Neutrophil (primary cell): ENCODE results near the gene CFAP52.
A peak's percentile ranks its signal among the peaks of the same experiment; 100 is the strongest.

Experiments
- H3K27ac ChIP-seq: fragments of 200-600 bp; sonication (generic); 2 replicates; pipeline ENCODE4 v1.5.1; 2016; ENCODE audit warnings: mild to moderate bottlenecking, moderate library complexity
- H3K27me3 ChIP-seq: fragments of 200-600 bp; sonication (generic); 2 replicates; pipeline ENCODE4 v1.6.0; 2016; ENCODE audit warnings: mild to moderate bottlenecking
- H3K36me3 ChIP-seq: fragments of 200-600 bp; sonication (generic); 2 replicates; pipeline ENCODE4 v1.5.1; 2017
- H3K4me1 ChIP-seq, 2 experiments: fragments of 200-600 bp in 1 of 2; sonication (generic) in 1 of 2; 1 replicate in 1 of 2; 2 replicates in 1 of 2; pipeline versions ENCODE4 v1.5.1 to v1.6.1; 2013 to 2016; ENCODE audit warnings: low read depth in 1 of 2, low read length in 1 of 2, mild to moderate bottlenecking in 1 of 2, moderate library complexity in 1 of 2; ENCODE audit not compliant: control insufficient read depth in 1 of 2, insufficient read depth in 1 of 2
- H3K4me3 ChIP-seq, 2 experiments: fragments of 200-600 bp in 1 of 2; sonication (generic) in 1 of 2; 1 replicate in 1 of 2; 2 replicates in 1 of 2; pipeline ENCODE4 v1.5.1; 2013 to 2016; ENCODE audit warnings: low read depth in 1 of 2, low read length in 1 of 2, mild to moderate bottlenecking in 1 of 2, moderate library complexity in 1 of 2
- H3K9me3 ChIP-seq: fragments of 200-600 bp; sonication (generic); 2 replicates; pipeline ENCODE4 v1.5.1; 2016
- TF ChIP-seq, protein P1 (sequence below): fragments of 200-600 bp; sonication (generic); IDR thresholded peaks from 2 replicates; pipeline ENCODE4 v1.5.1; 2016; ENCODE audit warnings: antibody characterized with exemption

The CFAP52 gene, protein sequence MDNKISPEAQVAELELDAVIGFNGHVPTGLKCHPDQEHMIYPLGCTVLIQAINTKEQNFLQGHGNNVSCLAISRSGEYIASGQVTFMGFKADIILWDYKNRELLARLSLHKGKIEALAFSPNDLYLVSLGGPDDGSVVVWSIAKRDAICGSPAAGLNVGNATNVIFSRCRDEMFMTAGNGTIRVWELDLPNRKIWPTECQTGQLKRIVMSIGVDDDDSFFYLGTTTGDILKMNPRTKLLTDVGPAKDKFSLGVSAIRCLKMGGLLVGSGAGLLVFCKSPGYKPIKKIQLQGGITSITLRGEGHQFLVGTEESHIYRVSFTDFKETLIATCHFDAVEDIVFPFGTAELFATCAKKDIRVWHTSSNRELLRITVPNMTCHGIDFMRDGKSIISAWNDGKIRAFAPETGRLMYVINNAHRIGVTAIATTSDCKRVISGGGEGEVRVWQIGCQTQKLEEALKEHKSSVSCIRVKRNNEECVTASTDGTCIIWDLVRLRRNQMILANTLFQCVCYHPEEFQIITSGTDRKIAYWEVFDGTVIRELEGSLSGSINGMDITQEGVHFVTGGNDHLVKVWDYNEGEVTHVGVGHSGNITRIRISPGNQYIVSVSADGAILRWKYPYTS

DNA sequence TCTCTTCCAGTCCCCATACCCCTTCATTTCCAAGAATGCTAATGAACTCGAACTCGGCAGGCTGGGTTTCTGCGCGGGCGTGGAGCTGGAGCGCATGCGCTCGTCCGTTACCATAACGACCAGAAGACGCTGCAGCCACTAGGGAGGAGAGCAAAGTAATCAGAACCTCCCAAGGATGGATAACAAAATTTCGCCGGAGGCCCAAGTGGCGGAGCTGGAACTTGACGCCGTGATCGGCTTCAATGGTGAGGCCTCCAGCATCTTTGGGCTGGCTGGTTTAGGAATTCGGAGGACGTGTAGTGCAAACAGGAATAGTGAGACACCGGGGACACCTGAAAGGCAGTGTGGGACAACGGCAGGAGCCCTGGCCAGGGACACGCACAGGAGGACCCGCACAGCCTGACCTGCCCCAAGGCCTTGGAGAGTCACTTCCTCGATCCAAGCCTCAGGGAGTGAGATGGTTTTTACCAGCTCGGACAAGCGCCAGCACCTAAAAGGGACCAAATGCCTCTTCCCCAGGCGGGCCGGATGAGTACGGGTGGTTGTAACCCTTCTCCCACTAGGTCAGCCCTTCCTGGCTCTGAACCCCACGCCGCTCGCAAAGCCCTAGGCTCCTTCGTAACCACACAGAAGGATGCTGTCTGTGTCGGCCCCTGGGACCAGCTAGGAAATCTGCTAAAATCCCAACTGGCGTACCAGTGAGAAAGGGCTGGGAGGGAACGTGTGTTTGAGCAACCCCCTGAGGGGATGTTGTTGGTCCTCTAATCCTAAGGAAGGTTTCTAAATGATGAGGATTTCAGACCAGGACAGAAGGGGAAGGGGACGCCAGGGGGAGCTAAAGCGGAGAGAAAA, at the start of gene CFAP52:
Gene CFAP52, plus strand, starts transcription at position 122 of the 852 bp plus-strand sequence. Its CDS starts 54 bp downstream, at position 176.
- no peaks in the 10 kb centered on the region for H3K36me3 ChIP-seq
- H3K4me1 ChIP-seq = peaks cover 27% of the 10 kb centered on the region in 2 experiments
- H3K9me3 ChIP-seq = no peaks in the 10 kb centered on the region
- H3K4me3 ChIP-seq = peak within 1 kb of the TSS; percentile 68 to 86
- peak within 1 kb of the TSS; percentile 39 for H3K27ac ChIP-seq
- TF ChIP-seq, protein P1, sequence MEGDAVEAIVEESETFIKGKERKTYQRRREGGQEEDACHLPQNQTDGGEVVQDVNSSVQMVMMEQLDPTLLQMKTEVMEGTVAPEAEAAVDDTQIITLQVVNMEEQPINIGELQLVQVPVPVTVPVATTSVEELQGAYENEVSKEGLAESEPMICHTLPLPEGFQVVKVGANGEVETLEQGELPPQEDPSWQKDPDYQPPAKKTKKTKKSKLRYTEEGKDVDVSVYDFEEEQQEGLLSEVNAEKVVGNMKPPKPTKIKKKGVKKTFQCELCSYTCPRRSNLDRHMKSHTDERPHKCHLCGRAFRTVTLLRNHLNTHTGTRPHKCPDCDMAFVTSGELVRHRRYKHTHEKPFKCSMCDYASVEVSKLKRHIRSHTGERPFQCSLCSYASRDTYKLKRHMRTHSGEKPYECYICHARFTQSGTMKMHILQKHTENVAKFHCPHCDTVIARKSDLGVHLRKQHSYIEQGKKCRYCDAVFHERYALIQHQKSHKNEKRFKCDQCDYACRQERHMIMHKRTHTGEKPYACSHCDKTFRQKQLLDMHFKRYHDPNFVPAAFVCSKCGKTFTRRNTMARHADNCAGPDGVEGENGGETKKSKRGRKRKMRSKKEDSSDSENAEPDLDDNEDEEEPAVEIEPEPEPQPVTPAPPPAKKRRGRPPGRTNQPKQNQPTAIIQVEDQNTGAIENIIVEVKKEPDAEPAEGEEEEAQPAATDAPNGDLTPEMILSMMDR = no peak
- H3K27me3 ChIP-seq = peaks cover 9% of the 10 kb centered on the region

DNA sequence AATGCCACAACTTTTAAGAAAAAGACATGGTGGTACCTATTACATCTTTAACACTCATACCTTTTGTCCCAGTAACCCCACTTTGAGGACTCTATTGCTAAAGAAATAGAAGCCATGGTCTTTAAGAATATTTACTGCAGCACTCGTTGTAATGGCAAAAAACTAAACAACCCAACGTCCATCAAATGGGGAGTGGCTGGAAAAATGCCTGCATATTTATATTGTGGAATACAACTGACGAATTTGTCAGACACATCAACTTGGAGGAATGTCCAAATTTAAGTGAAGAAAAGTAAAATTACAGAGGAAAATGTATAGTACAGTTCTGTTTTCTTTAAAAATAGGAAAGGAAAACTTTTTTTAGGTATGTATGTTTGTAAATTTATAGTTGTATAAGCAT, 48.7 kb upstream of the CFAP52 start:
- Histone ChIP-seq H3K27ac (no peak overlapping the region), H3K27me3 (no peaks in the 10 kb centered on the region), H3K4me3 (no peak overlapping the region), H3K4me1 (no peaks in the 10 kb centered on the region), H3K9me3 (no peaks in the 10 kb centered on the region), H3K36me3 (peaks cover 4% of the 10 kb centered on the region)
- TF ChIP-seq, protein P1 = no peak

DNA sequence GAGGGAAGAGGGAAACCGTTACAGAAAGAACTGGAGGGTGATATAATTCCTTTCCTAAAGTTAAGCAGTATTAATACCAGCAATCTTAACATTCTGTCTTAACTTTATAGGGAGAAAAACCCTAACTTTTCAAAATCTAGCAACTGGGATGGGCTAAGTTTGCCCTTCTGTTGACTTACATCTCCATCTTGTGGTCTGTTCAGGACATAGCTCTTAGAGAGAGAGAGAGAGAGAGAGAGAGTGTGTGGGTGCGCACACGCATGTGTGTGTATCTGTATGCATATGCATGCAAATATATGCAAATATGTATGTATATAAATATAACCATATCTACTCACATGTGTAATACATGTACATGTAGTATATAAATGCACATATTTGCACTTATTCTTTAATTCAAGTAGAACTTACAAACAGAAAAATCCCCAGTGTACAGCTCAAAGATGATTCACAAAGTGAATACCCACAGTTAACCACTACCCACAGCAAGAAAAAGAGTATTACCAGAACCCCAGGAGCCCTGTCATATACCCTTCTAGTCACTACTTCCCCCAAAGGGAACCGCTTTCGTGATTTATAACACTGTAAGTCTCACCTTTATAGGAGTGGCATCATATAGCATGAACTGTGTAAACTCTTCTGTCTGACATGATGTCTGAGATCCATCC, 47.3 kb upstream of the CFAP52 start:
- no peaks in the 10 kb centered on the region for H3K27me3 ChIP-seq
- H3K4me3 ChIP-seq = no peak overlapping the region
- no peaks in the 10 kb centered on the region for H3K9me3 ChIP-seq
- peaks cover 4% of the 10 kb centered on the region for H3K36me3 ChIP-seq
- H3K4me1 ChIP-seq = no peaks in the 10 kb centered on the region
- no peak overlapping the region for H3K27ac ChIP-seq
- TF ChIP-seq, protein P1 = no peak

DNA sequence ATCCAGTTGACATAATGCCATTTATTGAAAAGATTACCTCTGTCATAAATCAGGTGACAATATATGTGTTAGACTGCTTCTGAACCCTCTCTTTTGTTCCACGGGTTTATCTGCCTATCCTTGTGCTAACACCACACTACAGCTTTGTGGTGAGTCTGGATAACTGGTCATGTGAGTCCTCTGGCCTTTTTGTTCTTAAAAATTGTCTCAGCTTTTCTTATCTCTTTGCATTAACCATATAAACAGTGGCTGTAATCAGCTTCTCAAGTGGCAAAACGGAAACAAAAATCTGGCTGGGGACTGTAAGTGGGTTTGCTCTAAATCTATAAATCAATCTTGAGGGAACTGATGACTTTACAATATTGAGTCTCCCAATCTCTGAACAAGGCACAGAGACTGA, 45.4 kb upstream of the CFAP52 start:
- TF ChIP-seq, protein P1 = no peak
- Histone ChIP-seq H3K9me3 (no peaks in the 10 kb centered on the region), H3K27ac (no peak overlapping the region), H3K27me3 (no peaks in the 10 kb centered on the region), H3K36me3 (peaks cover 4% of the 10 kb centered on the region), H3K4me1 (no peaks in the 10 kb centered on the region), H3K4me3 (no peak overlapping the region)

DNA sequence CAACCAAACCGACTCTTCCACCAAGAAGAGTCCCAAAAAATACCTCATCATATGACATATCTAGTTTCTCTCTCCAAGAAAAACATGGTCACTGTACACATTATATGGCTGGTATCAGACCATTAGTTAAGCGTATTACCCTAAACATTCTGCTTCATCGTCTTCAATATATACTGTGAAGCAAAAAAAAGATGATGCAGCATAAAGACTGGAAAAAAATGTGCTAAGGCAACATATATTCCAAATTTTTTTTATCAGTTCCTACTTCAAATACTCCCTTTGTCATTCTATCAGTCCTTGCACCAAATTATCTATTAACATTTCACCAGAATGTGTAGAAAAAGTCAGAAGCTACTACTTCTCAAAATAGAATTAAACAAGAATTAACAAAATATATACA, 43.7 kb upstream of the CFAP52 start:
- Histone ChIP-seq H3K27ac (no peak overlapping the region), H3K4me1 (no peaks in the 10 kb centered on the region), H3K4me3 (no peak overlapping the region), H3K9me3 (no peaks in the 10 kb centered on the region), H3K27me3 (no peaks in the 10 kb centered on the region), H3K36me3 (peaks cover 4% of the 10 kb centered on the region)
- TF ChIP-seq, protein P1 = no peak
